ENCODE results near the gene PIGQ. TPM values are rescaled to one million over a fixed set of nuclear protein-coding genes. Genes with fewer than 3 reads are reported as not detected.
A peak's percentile ranks its signal among the peaks of the same experiment; 100 is the strongest.

PIGQ gene
- total and polyA plus RNA-seq, 4 donors, result 34.9 to 98.2 (median 61.4) TPM

DNA sequence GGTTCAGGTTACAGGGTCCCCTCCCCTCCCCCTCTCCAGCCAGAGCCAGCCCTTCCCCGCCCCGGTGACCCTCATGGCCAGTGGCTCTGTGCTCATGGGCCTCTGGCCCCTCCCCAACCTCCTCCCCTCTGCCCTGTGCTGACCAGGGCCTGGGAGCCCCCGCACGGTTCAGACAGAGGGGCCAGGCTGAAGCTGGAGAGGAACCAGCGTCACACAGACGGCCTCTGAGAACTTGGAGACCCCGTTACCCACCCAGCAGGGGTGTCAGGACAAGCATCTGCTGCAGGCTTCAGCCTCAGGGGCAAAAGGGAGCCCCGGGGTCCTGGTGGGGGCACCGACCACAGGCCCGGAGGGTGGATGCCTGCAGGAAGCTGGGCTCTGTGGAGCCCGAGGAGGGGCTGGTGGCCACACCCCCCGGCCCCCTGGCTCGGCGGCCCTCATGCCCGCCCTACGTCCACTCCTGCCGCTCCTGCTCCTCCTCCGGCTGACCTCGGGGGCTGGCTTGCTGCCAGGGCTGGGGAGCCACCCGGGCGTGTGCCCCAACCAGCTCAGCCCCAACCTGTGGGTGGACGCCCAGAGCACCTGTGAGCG lies 61.1 kb downstream of the PIGQ start, which contains the start of gene WFIKKN1:
TSS of gene WFIKKN1 (plus strand) at position 171 of the 591 bp plus-strand sequence. CDS start at position 440, 269 bp downstream.
- DNase-seq, result peak in 2 of 3 donors; percentile 32 to 54
- Histone ChIP-seq H3K27ac (ENCODE audit: low read depth in 1 of 2, low read length in 1 of 2) (peak within 1 kb of the TSS in 1 of 2 donors; percentile 21), H3K9me3 (ENCODE audit: control insufficient read depth in 4 of 4, insufficient read depth in 3 of 4, low read length in 3 of 4) (no peaks in the 10 kb centered on the region), H3K9ac (ENCODE audit: insufficient read depth in 1 of 2, low read length in 2 of 2) (no peak within 1 kb of the TSS), H3K36me3 (ENCODE audit: control insufficient read depth in 4 of 4, insufficient read depth in 4 of 4, low read length in 4 of 4) (peaks cover 0 to 46% (median 3%) of the 10 kb centered on the region in 4 donors), H3K4me3 (no peak within 1 kb of the TSS), H3K27me3 (ENCODE audit: control insufficient read depth in 3 of 3, insufficient read depth in 3 of 3, low read length in 2 of 3) (no peaks in the 10 kb centered on the region), H3K4me1 (ENCODE audit: control insufficient read depth in 5 of 5, insufficient read depth in 5 of 5, low read length in 5 of 5) (peaks cover 0 to 31% (median 14%) of the 10 kb centered on the region in 5 donors)
- TF ChIP-seq CTCF (IDR thresholded peaks at IDR 0.05; ENCODE audit: control extremely low read depth, extremely low read depth), result no peak
- 6 to 7% methylated on average over 16 to 23 of the region's 23 CpGs for WGBS, 2 donors
- ATAC-seq (ENCODE audit: insufficient read depth, low FRiP score), result no peak

- Histone ChIP-seq H3K9me3 (ENCODE audit: control insufficient read depth in 4 of 4, insufficient read depth in 3 of 4, low read length in 3 of 4) (no peaks in the 10 kb centered on the region), H3K4me3 (no peak overlapping the region), H3K36me3 (ENCODE audit: control insufficient read depth in 4 of 4, insufficient read depth in 4 of 4, low read length in 4 of 4) (peaks cover 0 to 41% (median 2%) of the 10 kb centered on the region in 4 donors), H3K9ac (ENCODE audit: insufficient read depth in 1 of 2, low read length in 2 of 2) (no peak overlapping the region), H3K4me1 (ENCODE audit: control insufficient read depth in 5 of 5, insufficient read depth in 5 of 5, low read length in 5 of 5) (peaks cover 0 to 34% (median 14%) of the 10 kb centered on the region in 5 donors), H3K27ac (ENCODE audit: low read depth in 1 of 2, low read length in 1 of 2) (no peak overlapping the region), H3K27me3 (ENCODE audit: control insufficient read depth in 3 of 3, insufficient read depth in 3 of 3, low read length in 2 of 3) (no peaks in the 10 kb centered on the region)
- no peak for ATAC-seq (ENCODE audit: insufficient read depth, low FRiP score)
- no peak for TF ChIP-seq CTCF (IDR thresholded peaks at IDR 0.05; ENCODE audit: control extremely low read depth, extremely low read depth)
- WGBS, 2 donors, result 64 to 83% methylated on average over 9 of the region's 9 CpGs
- DNase-seq, result no peak
Measured at GRCh38 chr16:631808-632358, 62.1 kb downstream of the PIGQ start.

- TF ChIP-seq CTCF (IDR thresholded peaks at IDR 0.05; ENCODE audit: control extremely low read depth, extremely low read depth), result no peak
- DNase-seq (no peak), ATAC-seq (ENCODE audit: insufficient read depth, low FRiP score) (no peak)
- Histone ChIP-seq H3K27ac (ENCODE audit: low read depth in 1 of 2, low read length in 1 of 2) (no peak overlapping the region), H3K9me3 (ENCODE audit: control insufficient read depth in 4 of 4, insufficient read depth in 3 of 4, low read length in 3 of 4) (no peaks in the 10 kb centered on the region), H3K36me3 (ENCODE audit: control insufficient read depth in 4 of 4, insufficient read depth in 4 of 4, low read length in 4 of 4) (peaks cover 0 to 32% (median 0%) of the 10 kb centered on the region in 4 donors), H3K4me1 (ENCODE audit: control insufficient read depth in 5 of 5, insufficient read depth in 5 of 5, low read length in 5 of 5) (peaks cover 0 to 40% (median 19%) of the 10 kb centered on the region in 5 donors), H3K27me3 (ENCODE audit: control insufficient read depth in 3 of 3, insufficient read depth in 3 of 3, low read length in 2 of 3) (no peaks in the 10 kb centered on the region), H3K9ac (ENCODE audit: insufficient read depth in 1 of 2, low read length in 2 of 2) (no peak overlapping the region), H3K4me3 (no peak overlapping the region)
- 95 to 96% methylated on average over 67 of the region's 67 CpGs for WGBS, 2 donors
Measured at GRCh38 chr16:632486-633335, 62.9 kb downstream of the PIGQ start.

All from lung (tissue), 12 donors.